Measurements from ENCODE around the gene ATG10. TPM values are rescaled to one million over a fixed set of nuclear protein-coding genes. Genes with fewer than 3 reads are reported as not detected.

Gene ATG10
- total RNA-seq, 4 donors from 2014 or later = 8.5 to 15.2 (median 11.6) TPM

- WGBS, 2 donors = 68 to 79% methylated on average over 2 of the region's 2 CpGs
- intact Hi-C loops (cut with DNase I) = no loop called here
- no peak for DNase-seq
- Histone ChIP-seq H3K4me1 (no peaks in the 10 kb centered on the region), H3K27ac (no peak overlapping the region), H3K9me3 (no peaks in the 10 kb centered on the region), H3K4me3 (replicated peaks in 1 of 3) (no peak overlapping the region), H3K36me3 (no peaks in the 10 kb centered on the region), H3K27me3 (no peaks in the 10 kb centered on the region)
- no peak for TF ChIP-seq CTCF (IDR thresholded peaks at IDR 0.05)
- TF ChIP-seq POLR2A (IDR thresholded peaks at IDR 0.05) = no peak
Measured at GRCh38 chr5:82185851-82186250, 214.0 kb downstream of the ATG10 start.

- no peak for TF ChIP-seq CTCF (IDR thresholded peaks at IDR 0.05)
- TF ChIP-seq POLR2A (IDR thresholded peaks at IDR 0.05) = no peak
- no peaks in the 10 kb centered on the region for H3K4me1 ChIP-seq
- H3K36me3 ChIP-seq = no peaks in the 10 kb centered on the region
- H3K27ac ChIP-seq = no peak overlapping the region
- H3K4me3 ChIP-seq (replicated peaks in 1 of 3) = no peak overlapping the region
- 83 to 84% methylated on average over 1 of the region's 1 CpG for WGBS, 2 donors
- H3K9me3 ChIP-seq = no peaks in the 10 kb centered on the region
- no peaks in the 10 kb centered on the region for H3K27me3 ChIP-seq
- DNase-seq = no peak
- intact Hi-C loops (cut with DNase I) = no loop called here
Measured at GRCh38 chr5:82197550-82197949, 225.7 kb downstream of the ATG10 start.

GRCh38 chr5:82204567-82204966 lies 232.7 kb downstream of the ATG10 start:
- no peak overlapping the region for H3K27ac ChIP-seq
- intact Hi-C loops (cut with DNase I) = no loop called here
- no peaks in the 10 kb centered on the region for H3K36me3 ChIP-seq
- DNase-seq = no peak
- 90 to 91% methylated on average over 2 of the region's 2 CpGs for WGBS, 2 donors
- H3K4me3 ChIP-seq (replicated peaks in 1 of 3) = no peak overlapping the region
- no peaks in the 10 kb centered on the region for H3K27me3 ChIP-seq
- H3K9me3 ChIP-seq = no peaks in the 10 kb centered on the region
- TF ChIP-seq CTCF (IDR thresholded peaks at IDR 0.05) (no peak), POLR2A (IDR thresholded peaks at IDR 0.05) (no peak)
- H3K4me1 ChIP-seq = no peaks in the 10 kb centered on the region

- WGBS, 2 donors = 83 to 90% methylated on average over 2 of the region's 2 CpGs
- DNase-seq = no peak
- no peak overlapping the region for H3K4me3 ChIP-seq (replicated peaks in 1 of 3)
- intact Hi-C loops (cut with DNase I) = no loop called here
- no peak overlapping the region for H3K27ac ChIP-seq
- TF ChIP-seq POLR2A (IDR thresholded peaks at IDR 0.05) = no peak
- no peak for TF ChIP-seq CTCF (IDR thresholded peaks at IDR 0.05)
- H3K36me3 ChIP-seq = no peaks in the 10 kb centered on the region
- H3K4me1 ChIP-seq = no peaks in the 10 kb centered on the region
- H3K9me3 ChIP-seq = no peaks in the 10 kb centered on the region
- H3K27me3 ChIP-seq = no peaks in the 10 kb centered on the region
Measured at GRCh38 chr5:82205005-82205404, 233.2 kb downstream of the ATG10 start.

GRCh38 chr5:82208371-82208770 lies 236.5 kb downstream of the ATG10 start:
- no peak for DNase-seq
- no peak for TF ChIP-seq CTCF (IDR thresholded peaks at IDR 0.05)
- TF ChIP-seq POLR2A (IDR thresholded peaks at IDR 0.05) = no peak
- Histone ChIP-seq H3K27ac (no peak overlapping the region), H3K4me3 (replicated peaks in 1 of 3) (no peak overlapping the region), H3K4me1 (no peaks in the 10 kb centered on the region), H3K27me3 (no peaks in the 10 kb centered on the region), H3K9me3 (no peaks in the 10 kb centered on the region), H3K36me3 (no peaks in the 10 kb centered on the region)
- 97% methylated on average over 3 of the region's 3 CpGs for WGBS, 2 donors
- intact Hi-C loops (cut with DNase I) = no loop called here

Data from thyroid gland (tissue), 4 donors.